Endothelial cell of umbilical vein (primary cell): ENCODE results near the gene DRD4. TPM values are rescaled to one million over a fixed set of nuclear protein-coding genes. Genes with fewer than 3 reads are reported as not detected.

ENCODE experiments used
- BruUV-seq: library from RNA; stranded (reverse); fragments of 400-500 nt; replicated peaks from 2 replicates; lab custom pipeline; 2021; lab: Mats Ljungman, UMichigan
- CTCF ChIA-PET: fragments of 300-600, 350-600 bp; sonication (Branson Sonifier 250); formaldehyde crosslinking; loops from one replicate; lab custom pipeline; 2021; ENCODE audit warnings: antibody characterized with exemption, inconsistent platforms; lab: Charles Lee
- POLR2A ChIA-PET: fragments of 300-600, 350-600 bp; sonication (Branson Sonifier 250); formaldehyde crosslinking; loops from one replicate; lab custom pipeline; 2021; ENCODE audit warnings: antibody characterized with exemption, inconsistent platforms; lab: Charles Lee
- DNase-seq: peaks from one replicate; pipeline ENCODE4 v3.0.0-alpha.2; 2011; ENCODE audit warnings: low read depth, low spot score
- FAIRE-seq: peaks from 2 replicates; lab custom pipeline; 2011; peaks lifted over from hg19 to GRCh38; lab: Jason Lieb, UNC
- H2AFZ ChIP-seq: 2 replicates; pipeline ENCODE4 v1.6.0; 2012; ENCODE audit warnings: low read depth, low read length, control low read depth, inconsistent platforms
- H3K27ac ChIP-seq: 2 replicates; pipeline ENCODE4 v1.5.1; 2011; ENCODE audit warnings: low read depth, mild to moderate bottlenecking, control low read depth, low read length, moderate library complexity; ENCODE audit not compliant: insufficient read depth
- H3K27me3 ChIP-seq, 2 experiments: 2 replicates each; pipeline versions ENCODE4 v1.6.0 to v1.6.1; 2011; ENCODE audit warnings: low read length in 2 of 2, mixed read lengths in 1 of 2; ENCODE audit not compliant: control insufficient read depth in 2 of 2, insufficient read depth in 2 of 2
- H3K36me3 ChIP-seq, 2 experiments: 2 replicates in 1 of 2; 3 replicates in 1 of 2; pipeline ENCODE4 v1.5.1; 2011; ENCODE audit warnings: low read length in 2 of 2, mild to moderate bottlenecking in 1 of 2, moderate library complexity in 1 of 2; ENCODE audit not compliant: control insufficient read depth in 2 of 2, insufficient read depth in 2 of 2; ENCODE audit errors: extremely low read depth in 1 of 2
- H3K4me1 ChIP-seq: 3 replicates; pipeline ENCODE4 v1.5.1; 2011; ENCODE audit warnings: mild to moderate bottlenecking, low read length; ENCODE audit not compliant: control insufficient read depth, insufficient read depth; ENCODE audit errors: extremely low read depth
- H3K4me2 ChIP-seq: 2 replicates; pipeline ENCODE4 v1.6.1; 2011; ENCODE audit warnings: low read length, control low read depth, mixed read lengths; ENCODE audit not compliant: insufficient read depth
- H3K4me3 ChIP-seq, 3 experiments: fragments of 200-600 bp in 1 of 3; sonication (generic), shearing (Covaris generic) in 1 of 3; replicated peaks in 1 of 3; 2 replicates each; pipeline ENCODE4 v1.5.1; 2011 to 2016; ENCODE audit warnings: control low read depth in 3 of 3, low read length in 3 of 3, mild to moderate bottlenecking in 2 of 3, inconsistent platforms in 1 of 3, low read depth in 1 of 3, moderate library complexity in 1 of 3; ENCODE audit not compliant: insufficient read depth in 1 of 3
- H3K79me2 ChIP-seq: 2 replicates; pipeline ENCODE4 v1.6.0; 2012; ENCODE audit warnings: low read length, inconsistent platforms; ENCODE audit not compliant: control insufficient read depth, insufficient read depth
- H3K9ac ChIP-seq: replicated peaks from 2 replicates; pipeline ENCODE3; 2011; ENCODE audit warnings: low read length, control low read depth; ENCODE audit not compliant: insufficient read depth; ENCODE audit errors: extremely low read depth
- H3K9me1 ChIP-seq: replicated peaks from 3 replicates; pipeline ENCODE4 v1.6.0; 2011; ENCODE audit warnings: mild to moderate bottlenecking, low read length; ENCODE audit not compliant: control insufficient read depth, insufficient read depth; ENCODE audit errors: extremely low read depth
- H3K9me3 ChIP-seq: replicated peaks from 2 replicates; pipeline ENCODE4 v1.5.1; 2012; ENCODE audit warnings: low read length, inconsistent platforms; ENCODE audit not compliant: control insufficient read depth, insufficient read depth
- H4K20me1 ChIP-seq: replicated peaks from 2 replicates; pipeline ENCODE3; 2011; ENCODE audit warnings: mild to moderate bottlenecking, low read length; ENCODE audit not compliant: control insufficient read depth, insufficient read depth; ENCODE audit errors: extremely low read depth
- EZH2 ChIP-seq: IDR thresholded peaks from 2 replicates; pipeline ENCODE4 v1.6.1; 2012; ENCODE audit warnings: borderline replicate concordance, low read depth, mild to moderate bottlenecking, moderate library complexity, low read length, inconsistent platforms; ENCODE audit not compliant: severe bottlenecking
- FOS ChIP-seq: IDR thresholded peaks from 2 replicates; pipeline ENCODE4 v1.6.1; 2011; ENCODE audit warnings: mild to moderate bottlenecking, low read length, moderate library complexity, borderline replicate concordance; ENCODE audit not compliant: insufficient read depth
- GATA2 ChIP-seq: IDR thresholded peaks from 2 replicates; pipeline ENCODE4 v1.7.0; 2011; ENCODE audit warnings: low read depth, mild to moderate bottlenecking, moderate library complexity, mixed read lengths, low read length; ENCODE audit not compliant: insufficient read length, insufficient read depth
- JUN ChIP-seq: IDR thresholded peaks from 2 replicates; pipeline ENCODE4 v1.6.1; 2011; ENCODE audit warnings: borderline replicate concordance, low read depth; ENCODE audit not compliant: insufficient read length, insufficient read depth
- MAX ChIP-seq: IDR thresholded peaks from 2 replicates; pipeline ENCODE4 v1.6.1; 2011; ENCODE audit not compliant: insufficient read depth, insufficient read length
- MYC ChIP-seq: IDR thresholded peaks from one replicate; pipeline ENCODE4 v1.6.1; 2011; ENCODE audit warnings: mild to moderate bottlenecking, low read depth, low read length
- POLR2A ChIP-seq: IDR thresholded peaks from 2 replicates; pipeline ENCODE4 v1.6.1; 2012; ENCODE audit warnings: low read depth, mild to moderate bottlenecking, control low read depth, low read length
- POLR2AphosphoS5 ChIP-seq: IDR thresholded peaks from 2 replicates; pipeline ENCODE4 v1.6.1; 2012; ENCODE audit warnings: low read depth, mild to moderate bottlenecking, control low read depth, low read length, moderate library complexity; ENCODE audit not compliant: insufficient read depth
- dilution Hi-C: fragments of 300-500 bp; cut with MboI; formaldehyde crosslinking; loops from one replicate; pipeline ENCODE4 v1.15.0; 2019; ENCODE audit warnings: low sequenced_read_pairs; ENCODE audit not compliant: extremely low pct_ligation_motif_present
- intact Hi-C: fragments of 100-400 bp; cut with micrococcal nuclease; formaldehyde crosslinking; loops from one replicate; pipeline ENCODE4 v1.10.0; 2022
- polyA plus RNA-seq, 4 experiments: library from polyadenylated mRNA; depleted of rRNA in 3 of 4; stranded (reverse) in 3 of 4; unstranded in 1 of 4; fragments of >200 nt; gene quantifications; 2 replicates each; pipeline versions ENCODE4 v1.2.1 to v1.2.3, GENCODE V29; 2011 to 2012; ENCODE audit warnings: missing spikeins in 1 of 4
- total RNA-seq: library from RNA; stranded (reverse); gene quantifications from 2 replicates; pipeline ENCODE4 v1.2.3, GENCODE V29; 2021
- TF ChIP-seq, protein P1 (sequence below), 2 donors: IDR thresholded peaks; 1 replicate in 1 of 2; 2 replicates in 1 of 2; pipeline ENCODE4 v1.5.1; 2011; ENCODE audit warnings: low read length in 2 of 2, mild to moderate bottlenecking in 2 of 2, moderate library complexity in 2 of 2, control low read depth in 1 of 2, inconsistent platforms in 1 of 2, low read depth in 1 of 2; ENCODE audit not compliant: insufficient read depth in 1 of 2; ENCODE audit errors: extremely low read depth in 1 of 2

Gene DRD4
- total and polyA plus RNA-seq, 2 donors (not counting 3 experiments of a cell fraction or from before 2014, with no cell fraction given), result 0.24 TPM; not detected in 1

- Histone ChIP-seq H3K4me1 (no peaks in the 10 kb centered on the region), H3K4me3 (no peak overlapping the region), H3K4me2 (no peak overlapping the region), H2AFZ (no peak overlapping the region), H4K20me1 (no peaks in the 10 kb centered on the region), H3K9ac (no peak overlapping the region), H3K9me1 (no peaks in the 10 kb centered on the region), H3K27ac (no peak overlapping the region), H3K79me2 (no peaks in the 10 kb centered on the region), H3K36me3 (peaks cover 12 to 28% of the 10 kb centered on the region in 2 experiments), H3K9me3 (no peaks in the 10 kb centered on the region), H3K27me3 (no peaks in the 10 kb centered on the region)
- dilution Hi-C loops, result no loop called here
- BruUV-seq, result no TSS peak
- ChIA-PET CTCF (interaction anchor here (0.9 kb wide), 1 partner anchor 10 kb away, joined by 4 read pairs; no protein-coding TSS in a partner anchor), POLR2A (no interaction called here)
- TF ChIP-seq MAX, result no peak
- no peak for TF ChIP-seq POLR2A
- no peak for TF ChIP-seq JUN
- TF ChIP-seq, protein P1, sequence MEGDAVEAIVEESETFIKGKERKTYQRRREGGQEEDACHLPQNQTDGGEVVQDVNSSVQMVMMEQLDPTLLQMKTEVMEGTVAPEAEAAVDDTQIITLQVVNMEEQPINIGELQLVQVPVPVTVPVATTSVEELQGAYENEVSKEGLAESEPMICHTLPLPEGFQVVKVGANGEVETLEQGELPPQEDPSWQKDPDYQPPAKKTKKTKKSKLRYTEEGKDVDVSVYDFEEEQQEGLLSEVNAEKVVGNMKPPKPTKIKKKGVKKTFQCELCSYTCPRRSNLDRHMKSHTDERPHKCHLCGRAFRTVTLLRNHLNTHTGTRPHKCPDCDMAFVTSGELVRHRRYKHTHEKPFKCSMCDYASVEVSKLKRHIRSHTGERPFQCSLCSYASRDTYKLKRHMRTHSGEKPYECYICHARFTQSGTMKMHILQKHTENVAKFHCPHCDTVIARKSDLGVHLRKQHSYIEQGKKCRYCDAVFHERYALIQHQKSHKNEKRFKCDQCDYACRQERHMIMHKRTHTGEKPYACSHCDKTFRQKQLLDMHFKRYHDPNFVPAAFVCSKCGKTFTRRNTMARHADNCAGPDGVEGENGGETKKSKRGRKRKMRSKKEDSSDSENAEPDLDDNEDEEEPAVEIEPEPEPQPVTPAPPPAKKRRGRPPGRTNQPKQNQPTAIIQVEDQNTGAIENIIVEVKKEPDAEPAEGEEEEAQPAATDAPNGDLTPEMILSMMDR (IDR thresholded peaks at IDR 0.05; ENCODE audit: extremely low read depth in 1 of 2, insufficient read depth in 1 of 2, low read depth in 1 of 2, low read length in 2 of 2), result no peak
- TF ChIP-seq POLR2AphosphoS5, result no peak
- TF ChIP-seq FOS, result no peak
- TF ChIP-seq EZH2, result no peak
- no peak for TF ChIP-seq MYC
- no peak for TF ChIP-seq GATA2
- FAIRE-seq (no peak), DNase-seq (no peak)
- intact Hi-C loops, result no loop called here
Observed at GRCh38 chr11:679271-680207, 42.5 kb downstream of the DRD4 start.
